Nephron progenitor cell (in vitro differentiated cells): ENCODE measurements around the gene FTO.

ENCODE experiments used
- DNase-seq: peaks from one replicate; pipeline ENCODE4 v3.0.0; 2021
- H3K27ac Mint-ChIP-seq: 2 replicates; pipeline ENCODE4 v1.8.0; 2021; ENCODE audit warnings: mild to moderate bottlenecking, moderate library complexity, mixed read lengths
- H3K27me3 Mint-ChIP-seq: 2 replicates; pipeline ENCODE4 v1.8.0; 2021; ENCODE audit warnings: mild to moderate bottlenecking, low read depth, mixed read lengths; ENCODE audit not compliant: poor library complexity
- H3K36me3 Mint-ChIP-seq: 2 replicates; pipeline ENCODE4 v1.8.0; 2021; ENCODE audit warnings: low read depth, mixed read lengths
- H3K4me1 Mint-ChIP-seq: 2 replicates; pipeline ENCODE4 v1.8.0; 2021; ENCODE audit warnings: mixed read lengths
- H3K4me3 Mint-ChIP-seq: 2 replicates; pipeline ENCODE4 v1.8.0; 2021; ENCODE audit warnings: mild to moderate bottlenecking, moderate library complexity, mixed read lengths
- H3K9me3 Mint-ChIP-seq: 2 replicates; pipeline ENCODE4 v1.8.0; 2021; ENCODE audit warnings: mild to moderate bottlenecking, moderate library complexity, mixed read lengths
- TF ChIP-seq, protein P1 (sequence below): fragments of 200-600 bp; sonication (generic); IDR thresholded peaks from 2 replicates; pipeline ENCODE4 v1.5.0; 2021; ENCODE audit warnings: antibody characterized with exemption

The FTO gene

DNA sequence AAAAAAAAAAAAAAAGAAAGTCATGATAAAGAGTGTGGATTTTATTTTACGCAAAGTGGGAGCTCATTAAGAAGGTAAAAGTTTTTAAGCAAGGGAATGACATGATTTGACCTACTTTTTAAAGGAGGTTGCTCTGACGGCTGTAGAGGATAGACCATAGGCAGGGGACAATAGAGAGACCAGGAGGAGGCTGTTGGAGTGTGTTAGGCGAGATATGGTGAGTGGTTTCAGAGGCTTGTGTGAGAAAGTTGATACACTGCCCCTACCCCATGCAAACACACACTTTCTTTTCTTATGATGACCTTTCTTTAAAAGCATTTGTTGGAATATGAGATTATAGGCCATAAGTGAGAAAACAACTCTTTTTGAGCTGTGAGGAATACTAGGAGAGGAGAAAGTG lies 82.0 kb downstream of the FTO start:
- peaks cover 14% of the 10 kb centered on the region for H3K4me1 Mint-ChIP-seq
- H3K27me3 Mint-ChIP-seq: peaks cover 3% of the 10 kb centered on the region
- no peak overlapping the region for H3K4me3 Mint-ChIP-seq
- peaks cover 5% of the 10 kb centered on the region for H3K36me3 Mint-ChIP-seq
- H3K27ac Mint-ChIP-seq: no peak overlapping the region
- DNase-seq: no peak
- TF ChIP-seq, protein P1, sequence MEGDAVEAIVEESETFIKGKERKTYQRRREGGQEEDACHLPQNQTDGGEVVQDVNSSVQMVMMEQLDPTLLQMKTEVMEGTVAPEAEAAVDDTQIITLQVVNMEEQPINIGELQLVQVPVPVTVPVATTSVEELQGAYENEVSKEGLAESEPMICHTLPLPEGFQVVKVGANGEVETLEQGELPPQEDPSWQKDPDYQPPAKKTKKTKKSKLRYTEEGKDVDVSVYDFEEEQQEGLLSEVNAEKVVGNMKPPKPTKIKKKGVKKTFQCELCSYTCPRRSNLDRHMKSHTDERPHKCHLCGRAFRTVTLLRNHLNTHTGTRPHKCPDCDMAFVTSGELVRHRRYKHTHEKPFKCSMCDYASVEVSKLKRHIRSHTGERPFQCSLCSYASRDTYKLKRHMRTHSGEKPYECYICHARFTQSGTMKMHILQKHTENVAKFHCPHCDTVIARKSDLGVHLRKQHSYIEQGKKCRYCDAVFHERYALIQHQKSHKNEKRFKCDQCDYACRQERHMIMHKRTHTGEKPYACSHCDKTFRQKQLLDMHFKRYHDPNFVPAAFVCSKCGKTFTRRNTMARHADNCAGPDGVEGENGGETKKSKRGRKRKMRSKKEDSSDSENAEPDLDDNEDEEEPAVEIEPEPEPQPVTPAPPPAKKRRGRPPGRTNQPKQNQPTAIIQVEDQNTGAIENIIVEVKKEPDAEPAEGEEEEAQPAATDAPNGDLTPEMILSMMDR: no peak
- H3K9me3 Mint-ChIP-seq: no peaks in the 10 kb centered on the region

DNA sequence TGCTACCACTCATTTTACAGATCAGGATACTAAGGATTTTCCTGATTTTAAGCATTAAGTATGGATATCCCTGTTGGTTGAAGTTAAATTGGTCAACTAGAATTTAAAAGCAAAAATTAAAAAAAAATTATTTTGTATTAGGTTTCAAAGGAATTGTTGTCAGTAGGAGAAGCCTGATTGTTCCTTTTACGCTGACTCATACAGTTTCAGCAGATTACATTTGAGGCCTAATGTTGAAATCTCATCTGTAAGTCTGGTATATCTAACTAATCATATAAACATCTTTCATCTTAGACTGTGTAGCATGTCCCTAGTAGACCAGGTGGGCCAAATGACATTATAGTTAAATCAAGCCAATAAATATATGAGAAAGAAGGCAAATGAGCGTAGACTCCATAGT lies 83.5 kb downstream of the FTO start:
- no peak overlapping the region for H3K4me3 Mint-ChIP-seq
- H3K27ac Mint-ChIP-seq: no peak overlapping the region
- H3K9me3 Mint-ChIP-seq: no peaks in the 10 kb centered on the region
- H3K36me3 Mint-ChIP-seq: peaks cover 5% of the 10 kb centered on the region
- TF ChIP-seq, protein P1: no peak
- H3K27me3 Mint-ChIP-seq: no peaks in the 10 kb centered on the region
- no peak for DNase-seq
- H3K4me1 Mint-ChIP-seq: peaks cover 7% of the 10 kb centered on the region

DNA sequence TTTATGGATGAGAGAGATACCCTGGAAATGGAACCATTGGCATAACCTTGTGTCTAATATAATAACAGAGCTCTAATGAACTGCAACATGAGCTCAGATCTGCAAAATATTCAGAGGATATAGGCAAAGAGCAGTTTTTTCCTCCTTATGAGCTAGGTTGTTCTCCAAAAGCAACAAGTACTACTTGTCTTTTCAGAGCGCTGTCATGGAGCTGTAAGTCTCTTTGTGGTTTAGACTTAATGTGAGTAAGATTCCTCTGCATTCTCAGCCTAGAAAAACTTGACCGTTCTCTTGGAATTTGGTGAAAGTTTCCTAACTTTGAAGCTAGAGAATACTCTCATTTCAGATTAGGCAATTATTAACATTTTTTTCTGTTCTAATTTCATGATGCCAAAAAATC lies 85.2 kb downstream of the FTO start:
- H3K27ac Mint-ChIP-seq: no peak overlapping the region

DNA sequence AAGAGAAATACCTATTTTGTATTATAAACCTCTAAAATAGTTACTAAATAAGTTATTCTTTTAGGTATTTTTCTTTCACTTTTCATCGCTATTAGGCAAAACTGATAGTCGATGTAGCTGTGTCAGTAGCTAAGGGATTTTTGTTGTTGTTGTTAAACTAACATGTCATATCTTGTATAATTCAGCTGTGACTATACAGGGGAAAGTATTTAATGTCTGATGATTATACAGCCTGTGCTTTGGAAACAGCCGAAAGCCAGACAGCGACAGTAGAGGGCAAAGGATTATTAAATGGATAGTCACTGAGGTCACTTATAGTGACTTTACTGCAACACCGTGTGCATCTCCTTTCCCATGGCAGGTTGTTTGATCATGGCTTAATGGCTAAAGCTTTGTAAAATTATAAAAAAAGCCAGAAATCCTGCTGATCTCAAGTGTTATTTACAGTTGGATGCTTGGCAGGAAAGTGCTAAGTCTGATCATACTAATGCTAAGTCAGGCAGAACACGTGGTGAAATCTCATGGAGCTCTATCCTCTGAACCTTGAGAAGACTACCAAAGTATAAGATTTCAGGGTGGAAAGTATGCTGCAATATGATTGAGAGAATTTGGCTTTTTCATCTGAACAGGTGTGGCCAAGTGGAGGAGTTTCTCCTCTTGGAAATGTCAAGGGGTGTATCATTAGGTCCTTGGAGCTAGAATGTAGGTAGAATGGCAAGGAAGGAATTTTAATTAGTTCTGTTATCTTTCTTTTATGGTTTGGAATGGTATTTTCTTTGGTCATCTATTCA lies 88.4 kb downstream of the FTO start:
- no peak overlapping the region for H3K4me3 Mint-ChIP-seq
- H3K9me3 Mint-ChIP-seq: no peaks in the 10 kb centered on the region
- no peak overlapping the region for H3K27ac Mint-ChIP-seq
- DNase-seq: no peak
- no peaks in the 10 kb centered on the region for H3K27me3 Mint-ChIP-seq
- no peaks in the 10 kb centered on the region for H3K4me1 Mint-ChIP-seq
- TF ChIP-seq, protein P1: no peak
- no peaks in the 10 kb centered on the region for H3K36me3 Mint-ChIP-seq

More for the DNA sequence above, 85.2 kb downstream of the FTO start:
- Mint-ChIP-seq H3K4me3 (no peak overlapping the region), H3K9me3 (no peaks in the 10 kb centered on the region), H3K27me3 (no peaks in the 10 kb centered on the region), H3K36me3 (no peaks in the 10 kb centered on the region), H3K4me1 (peaks cover 7% of the 10 kb centered on the region)
- TF ChIP-seq, protein P1: no peak
- DNase-seq: no peak

DNA sequence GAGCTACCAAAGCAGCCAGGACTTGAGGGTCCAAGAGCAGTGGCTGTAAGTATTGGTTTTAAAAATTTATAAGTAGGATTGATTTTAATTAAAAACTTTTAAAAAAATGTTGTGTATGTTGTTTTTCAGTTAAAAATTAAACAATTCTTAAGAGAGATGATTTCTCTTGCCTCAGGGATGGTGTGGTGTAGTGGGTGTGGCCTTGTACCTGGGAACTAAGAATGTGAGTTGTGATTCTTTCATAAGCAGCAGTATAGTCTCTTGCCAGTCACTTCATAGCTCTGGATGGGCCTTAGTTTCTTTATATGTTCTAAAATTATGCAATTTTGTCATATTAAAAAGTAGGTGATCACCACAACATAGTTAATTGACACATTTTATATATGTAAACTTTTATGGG lies 99.5 kb downstream of the FTO start:
- Mint-ChIP-seq H3K27ac (no peak overlapping the region), H3K9me3 (peaks cover 19% of the 10 kb centered on the region), H3K36me3 (peaks cover 26% of the 10 kb centered on the region), H3K4me1 (no peaks in the 10 kb centered on the region), H3K27me3 (no peaks in the 10 kb centered on the region), H3K4me3 (no peak overlapping the region)
- TF ChIP-seq, protein P1: no peak
- no peak for DNase-seq

DNA sequence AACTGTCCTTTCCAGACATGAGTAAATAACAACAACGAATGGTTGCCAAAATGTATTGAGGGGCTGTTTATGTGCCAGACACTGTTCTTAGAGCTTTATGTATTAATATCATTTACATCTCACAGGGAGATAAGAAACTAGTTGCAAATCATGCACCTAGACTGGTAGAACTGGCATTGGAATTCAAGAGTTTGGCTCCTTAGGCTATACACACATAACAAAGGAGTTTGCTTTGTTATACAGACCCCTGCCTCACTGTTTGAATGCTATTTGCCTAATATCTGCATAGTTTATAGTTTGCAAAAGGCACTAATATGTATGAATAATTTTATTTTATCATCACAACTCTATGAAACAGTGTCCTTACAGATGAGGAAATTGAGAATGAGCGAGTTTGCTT lies 100.0 kb downstream of the FTO start:
- Mint-ChIP-seq H3K27me3 (no peaks in the 10 kb centered on the region), H3K4me1 (no peaks in the 10 kb centered on the region), H3K36me3 (peaks cover 26% of the 10 kb centered on the region), H3K4me3 (no peak overlapping the region), H3K27ac (no peak overlapping the region), H3K9me3 (peaks cover 19% of the 10 kb centered on the region)
- TF ChIP-seq, protein P1: no peak
- no peak for DNase-seq
